PC-9 (cell line): Measurements from ENCODE around the gene MAP2K6. TPM values are rescaled to one million over a fixed set of nuclear protein-coding genes. Genes with fewer than 3 reads are reported as not detected.

Source experiments
- BruUV-seq: library from RNA; stranded (reverse); fragments of 400-500 nt; replicated peaks from 2 replicates; lab custom pipeline; 2021; lab: Mats Ljungman, UMichigan
- CTCF ChIA-PET: fragments of 300-600 bp; sonication (Branson Sonifier 250); formaldehyde crosslinking; loops from one replicate; lab custom pipeline; 2022; ENCODE audit warnings: antibody characterized with exemption; lab: Charles Lee
- POLR2A ChIA-PET: fragments of 300-600 bp; sonication (Branson Sonifier 250); formaldehyde crosslinking; loops from one replicate; lab custom pipeline; 2022; ENCODE audit warnings: antibody characterized with exemption; ENCODE audit not compliant: unreplicated experiment; lab: Charles Lee
- DNase-seq, 2 experiments: peaks; one replicate each; pipeline versions ENCODE4 v3.0.0 to v3.0.0-alpha.2; 2015 to 2022; ENCODE audit warnings: mixed read lengths in 1 of 2
- H2AFZ ChIP-seq: fragments of 200-600 bp; sonication (generic); 2 replicates; pipeline ENCODE4 v1.8.1; 2017; ENCODE audit warnings: antibody characterized with exemption
- H3F3A ChIP-seq: fragments of 200-600 bp; sonication (generic); 2 replicates; pipeline ENCODE4 v1.8.1; 2017; ENCODE audit warnings: antibody characterized with exemption, mild to moderate bottlenecking, low read depth; ENCODE audit not compliant: insufficient read depth
- H3K27ac ChIP-seq: fragments of 200-600 bp; sonication (generic); 2 replicates; pipeline ENCODE4 v1.6.1; 2016; ENCODE audit warnings: mixed run types
- H3K27me3 ChIP-seq: fragments of 200-600 bp; sonication (generic); 2 replicates; pipeline ENCODE4 v1.6.1; 2016; ENCODE audit warnings: low read depth, mixed run types; ENCODE audit not compliant: insufficient read depth
- H3K36me3 ChIP-seq: fragments of 200-600 bp; sonication (generic); 2 replicates; pipeline ENCODE4 v1.6.1; 2016; ENCODE audit warnings: low read depth, mixed run types
- H3K4me1 ChIP-seq: fragments of 200-600 bp; sonication (generic); replicated peaks from 2 replicates; pipeline ENCODE4 v1.6.1; 2016; ENCODE audit warnings: mixed run types; ENCODE audit not compliant: insufficient read depth
- H3K4me2 ChIP-seq: fragments of 200-600 bp; sonication (generic); 2 replicates; pipeline ENCODE4 v1.6.1; 2017; ENCODE audit warnings: mixed run types
- H3K4me3 ChIP-seq: fragments of 200-600 bp; sonication (generic); 2 replicates; pipeline ENCODE4 v1.6.1; 2016; ENCODE audit warnings: mixed run types
- H3K79me2 ChIP-seq: fragments of 200-600 bp; sonication (generic); 2 replicates; pipeline ENCODE4 v1.6.1; 2017; ENCODE audit warnings: low read depth, mixed run types
- H3K9me2 ChIP-seq: fragments of 200-600 bp; sonication (generic); 2 replicates; pipeline ENCODE4 v1.8.1; 2017; ENCODE audit warnings: mild to moderate bottlenecking; ENCODE audit not compliant: insufficient read depth
- H3K9me3 ChIP-seq: fragments of 200-600 bp; sonication (generic); 2 replicates; pipeline ENCODE4 v1.8.1; 2016; ENCODE audit warnings: low read depth; ENCODE audit not compliant: insufficient read depth
- H4K20me1 ChIP-seq: fragments of 200-600 bp; sonication (generic); 2 replicates; pipeline ENCODE4 v1.8.1; 2017; ENCODE audit not compliant: insufficient read depth
- CTCF ChIP-seq: fragments of 200-600 bp; sonication (generic); conservative IDR thresholded peaks from 2 replicates; pipeline ENCODE4 v1.6.1; 2017; ENCODE audit warnings: mixed run types, antibody characterized with exemption, mild to moderate bottlenecking, moderate library complexity
- EZH2 ChIP-seq: fragments of 200-600 bp; sonication (generic); IDR thresholded peaks from 2 replicates; pipeline ENCODE4 v1.8.0; 2017; ENCODE audit warnings: antibody characterized with exemption, low read depth
- intact Hi-C: fragments of 100-400 bp; cut with micrococcal nuclease; formaldehyde crosslinking; loops from one replicate; pipeline ENCODE4 v1.10.0; 2022; ENCODE audit not compliant: unreplicated experiment
- total RNA-seq: library from RNA; stranded (reverse); gene quantifications from 2 replicates; pipeline ENCODE4 v1.2.3, GENCODE V29; 2021

Gene MAP2K6
- total RNA-seq, 1 experiment from 2014 or later, result 1.6 TPM

- peaks cover 15% of the 10 kb centered on the region; the same call in 1 of the 2 replicates for H3F3A ChIP-seq
- H3K36me3 ChIP-seq, result 0 out of 2 replicates have a peak, but pooled peaks cover 6% of the 10 kb centered on the region
- no peak for DNase-seq
- CTCF ChIA-PET, result no interaction called here
- no peak overlapping the region for H3K4me3 ChIP-seq
- H3K4me1 ChIP-seq, result peaks cover 31% of the 10 kb centered on the region
- H2AFZ ChIP-seq, result no peak overlapping the region
- no peaks in the 10 kb centered on the region for H4K20me1 ChIP-seq
- POLR2A ChIA-PET, result no interaction called here
- TF ChIP-seq EZH2, result no peak
- TF ChIP-seq CTCF, result no peak
- H3K9me2 ChIP-seq, result peaks cover 4% of the 10 kb centered on the region; the same call in 1 of the 2 replicates
- H3K79me2 ChIP-seq, result no peaks in the 10 kb centered on the region
- no peak overlapping the region for H3K4me2 ChIP-seq
- intact Hi-C loops, result no loop called here
- H3K27me3 ChIP-seq, result no peaks in the 10 kb centered on the region
- 0 out of 2 replicates have a peak, but pooled peaks cover 3% of the 10 kb centered on the region for H3K9me3 ChIP-seq
- H3K27ac ChIP-seq, result no peak overlapping the region
- BruUV-seq, result no TSS peak
Measured at GRCh38 chr17:69578385-69578936, 164.0 kb downstream of the MAP2K6 start.

GRCh38 chr17:69579961-69580677 lies 165.6 kb downstream of the MAP2K6 start:
- no peak for TF ChIP-seq EZH2
- no peak for TF ChIP-seq CTCF
- CTCF ChIA-PET, result no interaction called here
- Histone ChIP-seq H3K4me1 (peaks cover 16% of the 10 kb centered on the region), H3K27ac (no peak overlapping the region), H3K36me3 (no peaks in the 10 kb centered on the region), H3K4me3 (no peak overlapping the region), H2AFZ (no peak overlapping the region), H3K27me3 (no peaks in the 10 kb centered on the region), H3K79me2 (no peaks in the 10 kb centered on the region), H3K9me2 (peaks cover 4% of the 10 kb centered on the region; the same call in 1 of the 2 replicates), H3K4me2 (no peak overlapping the region), H4K20me1 (no peaks in the 10 kb centered on the region), H3K9me3 (0 out of 2 replicates have a peak, but pooled peaks cover 3% of the 10 kb centered on the region), H3F3A (peaks cover 8% of the 10 kb centered on the region; the same call in 1 of the 2 replicates)
- no peak for DNase-seq
- intact Hi-C loops, result no loop called here
- no TSS peak for BruUV-seq
- POLR2A ChIA-PET, result no interaction called here

- CTCF ChIA-PET, result no interaction called here
Measured at GRCh38 chr17:69581061-69581961, 166.8 kb downstream of the MAP2K6 start.

More at GRCh38 chr17:69581061-69581961, 166.8 kb downstream of the MAP2K6 start:
- BruUV-seq, result no TSS peak
- H3K79me2 ChIP-seq, result no peaks in the 10 kb centered on the region
- TF ChIP-seq CTCF (no peak), EZH2 (no peak)
- H3K36me3 ChIP-seq, result no peaks in the 10 kb centered on the region
- intact Hi-C loops, result no loop called here
- no peak overlapping the region for H3K4me3 ChIP-seq
- peaks cover 4% of the 10 kb centered on the region; the same call in 1 of the 2 replicates for H3K4me1 ChIP-seq
- H3F3A ChIP-seq, result no peaks in the 10 kb centered on the region
- no peak overlapping the region for H3K27ac ChIP-seq
- POLR2A ChIA-PET, result no interaction called here
- no peak overlapping the region for H2AFZ ChIP-seq
- no peak for DNase-seq
- no peaks in the 10 kb centered on the region for H4K20me1 ChIP-seq
- H3K9me2 ChIP-seq, result peaks cover 4% of the 10 kb centered on the region; the same call in 1 of the 2 replicates
- H3K4me2 ChIP-seq, result no peak overlapping the region
- H3K27me3 ChIP-seq, result no peaks in the 10 kb centered on the region
- 0 out of 2 replicates have a peak, but pooled peaks cover 3% of the 10 kb centered on the region for H3K9me3 ChIP-seq
